Neuronal stem cell (in vitro differentiated cells): Measurements from ENCODE around the gene EXOSC1. TPM values are rescaled to one million over a fixed set of nuclear protein-coding genes. Genes with fewer than 3 reads are reported as not detected.
A peak's percentile ranks its signal among the peaks of the same experiment; 100 is the strongest.

ENCODE experiments used
- DNase-seq: peaks from one replicate; pipeline ENCODE4 v3.0.0-alpha.2; 2013; ENCODE audit warnings: low spot score
- H2AFZ ChIP-seq: one replicate; pipeline ENCODE4 v1.6.1; 2013; ENCODE audit warnings: mild to moderate bottlenecking, low read length, inconsistent platforms
- H2AK5ac ChIP-seq: 2 replicates; pipeline ENCODE4 v1.6.1; 2013; ENCODE audit warnings: low read depth, mild to moderate bottlenecking, inconsistent platforms, low read length, moderate library complexity, mixed read lengths
- H2BK120ac ChIP-seq: 2 replicates; pipeline ENCODE4 v1.6.1; 2013; ENCODE audit warnings: low read depth, mild to moderate bottlenecking, inconsistent platforms, low read length, moderate library complexity, mixed read lengths
- H2BK12ac ChIP-seq: one replicate; pipeline ENCODE4 v1.6.1; 2013; ENCODE audit warnings: low read length, inconsistent platforms
- H2BK15ac ChIP-seq: 2 replicates; pipeline ENCODE4 v1.6.1; 2013; ENCODE audit warnings: mild to moderate bottlenecking, low read length, inconsistent platforms, mixed read lengths
- H2BK5ac ChIP-seq: one replicate; pipeline ENCODE4 v1.6.1; 2013; ENCODE audit warnings: inconsistent platforms, mild to moderate bottlenecking, low read length, moderate library complexity
- H3K14ac ChIP-seq: one replicate; pipeline ENCODE4 v1.6.1; 2013; ENCODE audit warnings: low read length, inconsistent platforms
- H3K18ac ChIP-seq: 2 replicates; pipeline ENCODE4 v1.6.1; 2013; ENCODE audit warnings: low read length, inconsistent platforms
- H3K23ac ChIP-seq: 2 replicates; pipeline ENCODE4 v1.6.1; 2013; ENCODE audit warnings: low read depth, mild to moderate bottlenecking, mixed read lengths, low read length, inconsistent platforms; ENCODE audit not compliant: poor library complexity
- H3K27ac ChIP-seq: replicated peaks from 3 replicates; pipeline ENCODE4 v1.5.1; 2013; ENCODE audit warnings: low read length, inconsistent platforms
- H3K27me3 ChIP-seq, 3 experiments: 2 replicates each; pipeline ENCODE4 v1.6.1; 2013; ENCODE audit warnings: low read length in 3 of 3, mild to moderate bottlenecking in 2 of 3, inconsistent platforms in 1 of 3, low read depth in 1 of 3, mixed read lengths in 1 of 3, moderate library complexity in 1 of 3; ENCODE audit not compliant: control insufficient read depth in 3 of 3, insufficient read depth in 3 of 3
- H3K36me3 ChIP-seq, 2 donors: replicated peaks in 1 of 2; 2 replicates each; pipeline ENCODE4 v1.6.1; 2013; ENCODE audit warnings: low read length in 2 of 2; ENCODE audit not compliant: control insufficient read depth in 2 of 2, insufficient read depth in 2 of 2
- H3K4ac ChIP-seq: 2 replicates; pipeline ENCODE4 v1.6.1; 2013; ENCODE audit warnings: inconsistent platforms, mild to moderate bottlenecking, low read length, moderate library complexity
- H3K4me1 ChIP-seq, 2 donors: 1 replicate in 1 of 2; 2 replicates in 1 of 2; pipeline ENCODE4 v1.6.1; 2013; ENCODE audit warnings: low read length in 2 of 2, low read depth in 1 of 2; ENCODE audit not compliant: control insufficient read depth in 2 of 2, insufficient read depth in 1 of 2
- H3K4me2 ChIP-seq: one replicate; pipeline ENCODE4 v1.6.1; 2013; ENCODE audit warnings: mild to moderate bottlenecking, low read length, inconsistent platforms; ENCODE audit not compliant: insufficient read depth, poor library complexity, severe bottlenecking
- H3K4me3 ChIP-seq, 2 donors: 2 replicates each; pipeline ENCODE4 v1.5.1; 2013; ENCODE audit warnings: low read length in 2 of 2, mild to moderate bottlenecking in 2 of 2, inconsistent platforms in 1 of 2, moderate library complexity in 1 of 2
- H3K79me1 ChIP-seq: one replicate; pipeline ENCODE4 v1.6.1; 2013; ENCODE audit warnings: low read depth, mild to moderate bottlenecking, inconsistent platforms, low read length, moderate library complexity
- H3K9ac ChIP-seq: one replicate; pipeline ENCODE4 v1.6.1; 2013; ENCODE audit warnings: mild to moderate bottlenecking, low read depth, low read length, inconsistent platforms; ENCODE audit not compliant: poor library complexity
- H3K9me3 ChIP-seq, 2 donors: replicated peaks in 1 of 2; 2 replicates each; pipeline versions ENCODE3 to v1.6.1; 2013; ENCODE audit warnings: low read length in 2 of 2, mild to moderate bottlenecking in 2 of 2, inconsistent platforms in 1 of 2, low read depth in 1 of 2, mixed read lengths in 1 of 2, moderate library complexity in 1 of 2; ENCODE audit not compliant: control insufficient read depth in 2 of 2, insufficient read depth in 1 of 2
- H4K8ac ChIP-seq: one replicate; pipeline ENCODE4 v1.6.1; 2013; ENCODE audit warnings: low read depth, mild to moderate bottlenecking, inconsistent platforms, low read length, moderate library complexity
- H4K91ac ChIP-seq: one replicate; pipeline ENCODE4 v1.6.1; 2013; ENCODE audit warnings: low read length, low read depth, mild to moderate bottlenecking, inconsistent platforms; ENCODE audit not compliant: poor library complexity
- WGBS, 2 donors: extraction: QIAGEN DNeasy Blood & Tissue Kit; methylation state at CpG; one replicate each; pipeline ENCODE4 v1.1.7; 2013; ENCODE audit warnings: missing lambda C conversion rate in 2 of 2, mixed read lengths in 1 of 2; ENCODE audit not compliant: insufficient read length in 2 of 2, insufficient replicate concordance in 1 of 2; ENCODE audit errors: extremely low coverage in 2 of 2; 5-methylcytosine and 5-hydroxymethylcytosine counted together
- polyA plus RNA-seq, 2 experiments: library from polyadenylated mRNA; stranded (reverse); fragments of 200-250 nt; gene quantifications; one replicate each; pipeline ENCODE4 v1.2.3, GENCODE V29; 2013

The EXOSC1 gene
- 57.3 TPM for polyA plus RNA-seq (2013, experiment 1 of 2)
- polyA plus RNA-seq (2013, experiment 2 of 2) = 58.3 TPM

- H3K27ac ChIP-seq = peak within 1 kb of the TSS; percentile 25
- H3K27me3 ChIP-seq = no peaks in the 10 kb centered on the region
- no peak within 1 kb of the TSS for H2BK12ac ChIP-seq
- H3K9me3 ChIP-seq = no peaks in the 10 kb centered on the region
- peak within 1 kb of the TSS; percentile 96 for H3K18ac ChIP-seq
- H2BK15ac ChIP-seq = no peak within 1 kb of the TSS
- peak within 1 kb of the TSS; percentile 90 for H2BK5ac ChIP-seq
- no peak within 1 kb of the TSS for H4K8ac ChIP-seq
- peak within 1 kb of the TSS; percentile 75 for H3K4me2 ChIP-seq
- no CpG with 5 or more reads among the region's 66 CpGs for WGBS, 2 donors
- peak within 1 kb of the TSS; percentile 86 for H2AK5ac ChIP-seq
- no peak within 1 kb of the TSS for H4K91ac ChIP-seq
- H3K4me3 ChIP-seq = peak within 1 kb of the TSS; percentile 80 to 95
- peak within 1 kb of the TSS; percentile 93 for H3K9ac ChIP-seq
- peaks cover 10 to 14% of the 10 kb centered on the region in 2 donors for H3K4me1 ChIP-seq
- peaks cover 7% of the 10 kb centered on the region for H3K79me1 ChIP-seq
- H2AFZ ChIP-seq = peak within 1 kb of the TSS; percentile 95
- peak within 1 kb of the TSS; percentile 86 for H3K23ac ChIP-seq
- H2BK120ac ChIP-seq = no peak within 1 kb of the TSS
- no peak within 1 kb of the TSS for H3K4ac ChIP-seq
- DNase-seq = peak; percentile 93
- H3K14ac ChIP-seq = no peak within 1 kb of the TSS
- H3K36me3 ChIP-seq = peaks cover 5 to 38% of the 10 kb centered on the region in 2 donors
Measured at GRCh38 chr10:97445722-97446639, at the start of gene EXOSC1, which contains the start of gene ZDHHC16. EXOSC1 (minus strand) TSS chr10:97446006; CDS start chr10:97445985, 21 bp downstream. ZDHHC16 (plus strand) TSS chr10:97446175; CDS start chr10:97451676, 5,501 bp downstream.

GRCh38 chr10:97494863-97495506 is 49.2 kb upstream of the EXOSC1 start:
- Histone ChIP-seq H4K8ac (no peak overlapping the region), H2BK12ac (no peak overlapping the region), H3K18ac (no peak overlapping the region), H3K4me1 (peaks cover 9 to 13% of the 10 kb centered on the region in 2 donors), H3K27me3 (peaks cover 0 to 7% (median 5%) of the 10 kb centered on the region in 3 experiments), H2AFZ (no peak overlapping the region), H3K4me2 (no peak overlapping the region), H2BK120ac (no peak overlapping the region), H4K91ac (no peak overlapping the region), H3K9ac (no peak overlapping the region), H2BK15ac (no peak overlapping the region), H3K79me1 (peaks cover 14% of the 10 kb centered on the region), H2BK5ac (no peak overlapping the region), H3K9me3 (no peaks in the 10 kb centered on the region), H2AK5ac (no peak overlapping the region), H3K14ac (no peak overlapping the region), H3K4me3 (no peak overlapping the region), H3K36me3 (peaks cover 1 to 17% of the 10 kb centered on the region in 2 donors), H3K27ac (no peak overlapping the region), H3K23ac (no peak overlapping the region), H3K4ac (no peak overlapping the region)
- no CpG with 5 or more reads among the region's 7 CpGs for WGBS, 2 donors
- DNase-seq = no peak

- Histone ChIP-seq H3K27me3 (no peaks in the 10 kb centered on the region), H2AFZ (no peak overlapping the region), H3K27ac (no peak overlapping the region), H3K79me1 (peaks cover 14% of the 10 kb centered on the region), H3K23ac (no peak overlapping the region), H4K8ac (no peak overlapping the region), H3K18ac (no peak overlapping the region), H2BK12ac (no peak overlapping the region), H3K36me3 (peaks cover 1 to 17% of the 10 kb centered on the region in 2 donors), H4K91ac (no peak overlapping the region), H3K4me2 (no peak overlapping the region), H3K4ac (no peak overlapping the region), H2BK5ac (no peak overlapping the region), H2BK120ac (no peak overlapping the region), H3K14ac (no peak overlapping the region), H2AK5ac (no peak overlapping the region), H3K9ac (no peak overlapping the region), H2BK15ac (no peak overlapping the region), H3K9me3 (no peaks in the 10 kb centered on the region), H3K4me3 (no peak overlapping the region), H3K4me1 (peaks cover 7 to 13% of the 10 kb centered on the region in 2 donors)
- no CpG with 5 or more reads among the region's 2 CpGs for WGBS, 2 donors
- DNase-seq = no peak
Measured at GRCh38 chr10:97494151-97494550, 48.3 kb upstream of the EXOSC1 start.

GRCh38 chr10:97490592-97490991 is 44.8 kb upstream of the EXOSC1 start:
- no peak overlapping the region for H2BK5ac ChIP-seq

More at GRCh38 chr10:97490592-97490991, 44.8 kb upstream of the EXOSC1 start:
- H3K9me3 ChIP-seq = no peaks in the 10 kb centered on the region
- DNase-seq = no peak
- no peak overlapping the region for H3K27ac ChIP-seq
- no peak overlapping the region for H3K23ac ChIP-seq
- H3K36me3 ChIP-seq = peaks cover 0 to 24% of the 10 kb centered on the region in 2 donors
- no peak overlapping the region for H2BK12ac ChIP-seq
- peak overlapping the region in 1 of 2 donors; percentile 54 for H3K4me3 ChIP-seq
- H2BK120ac ChIP-seq = no peak overlapping the region
- no CpG with 5 or more reads among the region's 2 CpGs for WGBS, 2 donors
- H4K8ac ChIP-seq = no peak overlapping the region
- H3K4me1 ChIP-seq = peaks cover 6 to 8% of the 10 kb centered on the region in 2 donors
- H3K9ac ChIP-seq = no peak overlapping the region
- no peak overlapping the region for H2AK5ac ChIP-seq
- no peaks in the 10 kb centered on the region for H3K27me3 ChIP-seq
- peaks cover 7% of the 10 kb centered on the region for H3K79me1 ChIP-seq
- no peak overlapping the region for H3K4ac ChIP-seq
- no peak overlapping the region for H3K18ac ChIP-seq
- H3K4me2 ChIP-seq = no peak overlapping the region
- no peak overlapping the region for H2AFZ ChIP-seq
- H2BK15ac ChIP-seq = no peak overlapping the region
- no peak overlapping the region for H3K14ac ChIP-seq
- no peak overlapping the region for H4K91ac ChIP-seq
